Astrocyte of the cerebellum (primary cell): Measurements from ENCODE around the gene DIP2A.

Experiments used
- DNase-seq: peaks from one replicate; pipeline ENCODE4 v3.0.0-alpha.2; 2011; ENCODE audit warnings: low read depth
- H3K4me3 ChIP-seq: 2 replicates; pipeline ENCODE4 v1.5.1; 2011; ENCODE audit warnings: mild to moderate bottlenecking, low read depth, low read length, moderate library complexity
- CTCF ChIP-seq: IDR thresholded peaks from 2 replicates; pipeline ENCODE4 v1.5.1; 2012; ENCODE audit warnings: low read length, low read depth, moderate library complexity, mild to moderate bottlenecking; ENCODE audit errors: missing control alignments
- in situ Hi-C: cut with HindIII; loops from 2 replicates; pipeline ENCODE4 v1.10.0; 2017; ENCODE audit warnings: low sequenced_read_pairs

The DIP2A gene

GRCh38 chr21:46555678-46556077, 97.0 kb downstream of the DIP2A start:
- TF ChIP-seq CTCF = no peak
- in situ Hi-C loops = no loop called here
- DNase-seq = no peak
- H3K4me3 ChIP-seq = no peak overlapping the region

DNA sequence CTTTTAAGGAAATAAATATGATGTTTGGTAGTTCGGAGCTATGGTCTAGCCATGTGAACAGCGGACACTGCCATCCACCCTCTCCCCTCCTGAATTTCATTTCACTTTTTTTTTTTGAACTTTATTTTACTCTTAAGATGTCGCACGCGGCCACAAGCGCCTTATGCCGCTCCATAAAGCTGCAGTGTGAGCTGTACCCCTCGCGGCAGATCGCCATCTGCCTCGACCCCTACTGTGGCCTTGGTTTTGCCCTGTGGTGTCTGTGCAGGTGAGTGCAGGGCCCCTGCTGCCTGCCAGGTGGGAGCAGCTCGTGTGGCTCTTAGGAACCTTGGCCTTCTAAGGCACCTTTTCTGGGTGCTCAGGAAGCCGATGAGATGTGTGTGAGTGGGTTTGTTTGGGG, 98.1 kb downstream of the DIP2A start:
- no peak for DNase-seq
- no peak for TF ChIP-seq CTCF
- in situ Hi-C loops = no loop called here
- H3K4me3 ChIP-seq = no peak overlapping the region

DNA sequence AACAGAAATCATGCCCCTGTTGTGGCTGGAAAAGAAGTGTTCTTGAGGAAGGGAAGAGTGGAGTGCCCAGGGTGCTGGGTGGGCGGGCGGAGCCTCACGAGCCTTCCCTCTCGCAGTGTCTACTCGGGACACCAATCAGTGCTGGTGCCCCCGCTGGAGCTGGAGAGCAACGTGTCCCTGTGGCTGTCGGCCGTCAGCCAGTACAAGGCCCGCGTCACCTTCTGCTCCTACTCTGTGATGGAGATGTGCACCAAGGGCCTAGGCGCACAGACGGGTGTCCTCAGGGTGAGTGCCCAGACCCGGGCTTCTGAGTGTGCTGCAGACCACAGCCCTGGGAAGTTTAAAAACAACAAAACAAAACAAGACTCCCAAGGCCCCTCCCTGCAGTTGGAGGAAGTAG, 98.8 kb downstream of the DIP2A start:
- in situ Hi-C loops = no loop called here
- no peak overlapping the region for H3K4me3 ChIP-seq
- TF ChIP-seq CTCF = no peak
- no peak for DNase-seq

- no peak overlapping the region for H3K4me3 ChIP-seq
- no peak for TF ChIP-seq CTCF
- DNase-seq = no peak
- in situ Hi-C loops = no loop called here
Observed at GRCh38 chr21:46557919-46558392, 99.3 kb downstream of the DIP2A start.

- no peak overlapping the region for H3K4me3 ChIP-seq
- in situ Hi-C loops = no loop called here
- no peak for DNase-seq
- TF ChIP-seq CTCF = no peak
Observed at GRCh38 chr21:46559291-46559983, 100.7 kb downstream of the DIP2A start.

- in situ Hi-C loops = no loop called here
- no peak for DNase-seq
- no peak overlapping the region for H3K4me3 ChIP-seq
- no peak for TF ChIP-seq CTCF
Observed at GRCh38 chr21:46560568-46561444, 102.1 kb downstream of the DIP2A start.
